Ishikawa (cell line): ENCODE measurements around the gene ZNF593OS.

ENCODE experiments used
- CEBPB ChIP-seq: IDR thresholded peaks from 2 replicates; pipeline ENCODE4 v1.6.1; 2012
- RAD21 ChIP-seq: IDR thresholded peaks from 2 replicates; pipeline ENCODE4 v1.6.1; 2012; ENCODE audit warnings: low read depth
- TAF1 ChIP-seq: IDR thresholded peaks from 2 replicates; pipeline ENCODE4 v1.6.1; 2012; ENCODE audit warnings: low read depth, mild to moderate bottlenecking
- TF ChIP-seq, protein P1 (sequence below): IDR thresholded peaks from 2 replicates; pipeline ENCODE4 v1.6.1; 2012
- TF ChIP-seq, protein P2 (sequence below): IDR thresholded peaks from 2 replicates; pipeline ENCODE4 v1.6.1; 2012

DNA sequence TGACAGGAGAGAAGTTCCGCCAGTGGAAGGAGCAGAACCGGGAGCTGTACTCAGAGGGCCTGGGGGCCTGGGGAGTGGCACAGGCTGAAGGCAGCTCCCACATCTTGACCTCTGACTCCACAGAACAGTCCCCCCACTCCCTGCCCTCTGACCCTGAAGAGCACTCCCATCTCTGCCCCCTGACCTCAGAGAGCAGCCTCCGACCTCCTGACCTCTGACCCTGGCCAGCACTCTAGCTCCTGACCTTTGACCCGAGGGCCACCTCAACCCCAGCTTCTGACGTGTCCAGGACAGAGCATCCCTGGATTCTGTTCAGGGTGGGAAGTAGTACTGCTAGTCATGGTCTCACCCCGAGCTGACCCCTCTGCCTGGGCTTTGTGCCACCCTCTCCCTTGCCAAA, 17.7 kb upstream of the ZNF593OS start:
- TF ChIP-seq CEBPB (no peak), RAD21 (no peak), TAF1 (no peak)
- TF ChIP-seq, protein P1, sequence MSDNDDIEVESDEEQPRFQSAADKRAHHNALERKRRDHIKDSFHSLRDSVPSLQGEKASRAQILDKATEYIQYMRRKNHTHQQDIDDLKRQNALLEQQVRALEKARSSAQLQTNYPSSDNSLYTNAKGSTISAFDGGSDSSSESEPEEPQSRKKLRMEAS: no peak
- TF ChIP-seq, protein P2, sequence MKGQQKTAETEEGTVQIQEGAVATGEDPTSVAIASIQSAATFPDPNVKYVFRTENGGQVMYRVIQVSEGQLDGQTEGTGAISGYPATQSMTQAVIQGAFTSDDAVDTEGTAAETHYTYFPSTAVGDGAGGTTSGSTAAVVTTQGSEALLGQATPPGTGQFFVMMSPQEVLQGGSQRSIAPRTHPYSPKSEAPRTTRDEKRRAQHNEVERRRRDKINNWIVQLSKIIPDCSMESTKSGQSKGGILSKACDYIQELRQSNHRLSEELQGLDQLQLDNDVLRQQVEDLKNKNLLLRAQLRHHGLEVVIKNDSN: no peak
